DMS53 (cell line): ENCODE results near the gene BHLHA9.
"Not testable (repeated sequence)": the region's sequence is repeated elsewhere in the genome, so short reads cannot be mapped to it uniquely, and the experiment has no call there.

Experiments used
- DNase-seq: peaks from one replicate; lab custom pipeline; 2025; lab: John Stamatoyannopoulos, UW

Gene BHLHA9

GRCh38 chr17:1300371-1300905, 30.2 kb downstream of the BHLHA9 start:
- DNase-seq: no peak

- no peak for DNase-seq
Measured at GRCh38 chr17:1301546-1301945, 31.3 kb downstream of the BHLHA9 start.

- no peak for DNase-seq
Measured at GRCh38 chr17:1302761-1303160, 32.5 kb downstream of the BHLHA9 start.

GRCh38 chr17:1304522-1304921, 34.3 kb downstream of the BHLHA9 start:
- no peak for DNase-seq

- no peak for DNase-seq
Measured at GRCh38 chr17:1304962-1305563, 34.8 kb downstream of the BHLHA9 start.

GRCh38 chr17:1307829-1308228, 37.6 kb downstream of the BHLHA9 start:
- DNase-seq: not testable (repeated sequence)

- DNase-seq: no peak
Measured at GRCh38 chr17:1312261-1312870, 42.1 kb downstream of the BHLHA9 start.

- DNase-seq: no peak
Measured at GRCh38 chr17:1313270-1314005, 43.2 kb downstream of the BHLHA9 start.

- DNase-seq: no peak
Measured at GRCh38 chr17:1315409-1315808, 45.2 kb downstream of the BHLHA9 start.

- DNase-seq: no peak
Measured at GRCh38 chr17:1315891-1316403, 45.7 kb downstream of the BHLHA9 start.
